Keratinocyte (primary cell): ENCODE data around the gene CNOT6. TPM values are rescaled to one million over a fixed set of nuclear protein-coding genes. Genes with fewer than 3 reads are reported as not detected.

ENCODE experiments used
- DNase-seq: peaks from one replicate; pipeline ENCODE4 v3.0.0-alpha.2; 2011; ENCODE audit warnings: low read depth, missing footprints, low spot score
- FAIRE-seq: peaks from 2 replicates; lab custom pipeline; 2011; peaks lifted over from hg19 to GRCh38; lab: Jason Lieb, UNC
- H2AFZ ChIP-seq: 2 replicates; pipeline ENCODE4 v1.6.0; 2012; ENCODE audit warnings: low read length, control low read depth, inconsistent platforms; ENCODE audit not compliant: control insufficient read depth
- H3K27ac ChIP-seq: 2 replicates; pipeline ENCODE4 v1.5.1; 2011; ENCODE audit warnings: low read length; ENCODE audit not compliant: control insufficient read depth, insufficient read depth
- H3K27me3 ChIP-seq: 3 replicates; pipeline ENCODE4 v1.6.0; 2011; ENCODE audit warnings: low read length; ENCODE audit not compliant: control insufficient read depth, insufficient read depth; ENCODE audit errors: extremely low read depth
- H3K36me3 ChIP-seq, 2 experiments: 2 replicates in 1 of 2; 3 replicates in 1 of 2; pipeline ENCODE4 v1.5.1; 2011; ENCODE audit warnings: low read length in 2 of 2, mild to moderate bottlenecking in 1 of 2; ENCODE audit not compliant: control insufficient read depth in 2 of 2, insufficient read depth in 2 of 2; ENCODE audit errors: extremely low read depth in 1 of 2
- H3K4me1 ChIP-seq: 3 replicates; pipeline ENCODE4 v1.5.1; 2011; ENCODE audit warnings: low read length; ENCODE audit not compliant: control insufficient read depth, insufficient read depth; ENCODE audit errors: extremely low read depth
- H3K4me2 ChIP-seq: 3 replicates; pipeline ENCODE4 v1.6.0; 2011; ENCODE audit warnings: low read depth, low read length; ENCODE audit not compliant: control insufficient read depth, insufficient read depth; ENCODE audit errors: extremely low read depth
- H3K4me3 ChIP-seq, 3 experiments: fragments of 200-600 bp in 1 of 3; sonication (generic) in 1 of 3; 2 replicates in 2 of 3; 3 replicates in 1 of 3; pipeline ENCODE4 v1.5.1; 2011 to 2016; ENCODE audit warnings: low read length in 3 of 3, mild to moderate bottlenecking in 3 of 3, control low read depth in 2 of 3, inconsistent platforms in 1 of 3, low read depth in 1 of 3, mixed read lengths in 1 of 3, mixed run types in 1 of 3, moderate library complexity in 1 of 3; ENCODE audit not compliant: control insufficient read depth in 2 of 3, insufficient read depth in 2 of 3; ENCODE audit errors: extremely low read depth in 1 of 3
- H3K79me2 ChIP-seq: 2 replicates; pipeline ENCODE4 v1.6.0; 2012; ENCODE audit warnings: low read length; ENCODE audit not compliant: control insufficient read depth, insufficient read depth
- H3K9ac ChIP-seq: 3 replicates; pipeline ENCODE4 v1.6.0; 2011; ENCODE audit warnings: low read length; ENCODE audit not compliant: control insufficient read depth, insufficient read depth; ENCODE audit errors: extremely low read depth
- H3K9me1 ChIP-seq: 3 replicates; pipeline ENCODE4 v1.6.0; 2011; ENCODE audit warnings: low read length; ENCODE audit not compliant: control insufficient read depth, insufficient read depth; ENCODE audit errors: extremely low read depth
- H3K9me3 ChIP-seq: 2 replicates; pipeline ENCODE4 v1.5.1; 2012; ENCODE audit warnings: low read depth, low read length; ENCODE audit not compliant: control insufficient read depth
- H4K20me1 ChIP-seq: 3 replicates; pipeline ENCODE4 v1.6.0; 2011; ENCODE audit warnings: low read length; ENCODE audit not compliant: control insufficient read depth, insufficient read depth; ENCODE audit errors: extremely low read depth
- CTCF ChIP-seq, 3 experiments: IDR thresholded peaks in 1 of 3; conservative IDR thresholded peaks in 1 of 3; optimal IDR thresholded peaks in 1 of 3; 2 replicates in 2 of 3; 3 replicates in 1 of 3; pipeline versions ENCODE3 to v1.5.1; 2011; ENCODE audit warnings: low read length in 3 of 3, mild to moderate bottlenecking in 3 of 3, moderate library complexity in 2 of 3, control low read depth in 1 of 3, inconsistent platforms in 1 of 3; ENCODE audit not compliant: insufficient read depth in 2 of 3; ENCODE audit errors: extremely low read depth in 1 of 3
- EZH2 ChIP-seq: IDR thresholded peaks from one replicate; pipeline ENCODE4 v1.6.1; 2012; ENCODE audit warnings: inconsistent platforms, mild to moderate bottlenecking, low read length, moderate library complexity
- dilution Hi-C: fragments of 300-500 bp; cut with MboI; formaldehyde crosslinking; loops from one replicate; pipeline ENCODE4 v1.7.0; 2020; ENCODE audit warnings: low sequenced_read_pairs; ENCODE audit not compliant: extremely low pct_ligation_motif_present
- polyA plus RNA-seq, 5 experiments: library from polyadenylated mRNA; depleted of rRNA in 3 of 5; stranded (reverse) in 3 of 5; stranded (forward) in 1 of 5; unstranded in 1 of 5; fragments of >200 nt; gene quantifications; 1 replicate in 1 of 5; 2 replicates in 3 of 5; 3 replicates in 1 of 5; pipeline versions ENCODE4 v1.2.1 to v1.2.3, GENCODE V29; 2011 to 2012; ENCODE audit warnings: missing spikeins in 2 of 5, low read depth in 1 of 5, low replicate concordance in 1 of 5

Gene CNOT6
- polyA plus RNA-seq, 1 donor (not counting 4 experiments of a cell fraction or from before 2014, with no cell fraction given): 29.7 TPM

- H3K4me2 ChIP-seq: no peak overlapping the region
- H3K4me3 ChIP-seq: no peak overlapping the region
- H3K27me3 ChIP-seq: no peaks in the 10 kb centered on the region
- dilution Hi-C loops: no loop called here
- DNase-seq (no peak), FAIRE-seq (no peak)
- no peak overlapping the region for H3K9ac ChIP-seq
- TF ChIP-seq CTCF (optimal IDR thresholded peaks at IDR 0.05 in 1 of 3, IDR thresholded peaks at IDR 0.05 in 1 of 3, conservative IDR thresholded peaks at IDR 0.05 in 1 of 3; ENCODE audit: extremely low read depth in 1 of 3, insufficient read depth in 2 of 3, low read length in 3 of 3): no peak
- no peak for TF ChIP-seq EZH2
- no peaks in the 10 kb centered on the region for H3K9me1 ChIP-seq
- H4K20me1 ChIP-seq: peaks cover 2% of the 10 kb centered on the region
- no peak overlapping the region for H3K27ac ChIP-seq
- H3K79me2 ChIP-seq: no peaks in the 10 kb centered on the region
- H2AFZ ChIP-seq: no peak overlapping the region
- no peaks in the 10 kb centered on the region for H3K9me3 ChIP-seq
- H3K4me1 ChIP-seq: no peaks in the 10 kb centered on the region
- H3K36me3 ChIP-seq: no peaks in the 10 kb centered on the region
Observed at GRCh38 chr5:180604271-180604670, 110.1 kb downstream of the CNOT6 start.

GRCh38 chr5:180605554-180606214 lies 111.5 kb downstream of the CNOT6 start:
- no peaks in the 10 kb centered on the region for H3K27me3 ChIP-seq
- H3K4me2 ChIP-seq: no peak overlapping the region
- no peaks in the 10 kb centered on the region for H3K9me1 ChIP-seq
- no peaks in the 10 kb centered on the region for H3K4me1 ChIP-seq
- no peak overlapping the region for H2AFZ ChIP-seq
- H3K79me2 ChIP-seq: no peaks in the 10 kb centered on the region
- no peak overlapping the region for H3K27ac ChIP-seq
- no peak overlapping the region for H3K9ac ChIP-seq
- DNase-seq (peak; percentile 25), FAIRE-seq (peak; percentile 48)
- TF ChIP-seq EZH2: no peak
- TF ChIP-seq CTCF (optimal IDR thresholded peaks at IDR 0.05 in 1 of 3, IDR thresholded peaks at IDR 0.05 in 1 of 3, conservative IDR thresholded peaks at IDR 0.05 in 1 of 3; ENCODE audit: extremely low read depth in 1 of 3, insufficient read depth in 2 of 3, low read length in 3 of 3): peak; percentile 82 to 88 (median 86)
- H4K20me1 ChIP-seq: peaks cover 2% of the 10 kb centered on the region
- no peak overlapping the region for H3K4me3 ChIP-seq
- no peaks in the 10 kb centered on the region for H3K9me3 ChIP-seq
- H3K36me3 ChIP-seq: no peaks in the 10 kb centered on the region
- dilution Hi-C loops: no loop called here
